Lower leg skin (tissue), 3 donors: ENCODE results near the gene RNLS.

Experiments
- POLR2A ChIP-seq, 2 donors: fragments of 450-650 bp; IDR thresholded peaks; one replicate each; pipeline ENCODE4 v1.6.1; 2016 to 2017; ENCODE audit warnings: antibody characterized with exemption in 2 of 2, mild to moderate bottlenecking in 1 of 2, moderate library complexity in 1 of 2
- TF ChIP-seq, protein P1 (sequence below), 3 donors: fragments of 450-650 bp; IDR thresholded peaks; one replicate each; pipeline ENCODE4 v1.5.1; 2016; ENCODE audit warnings: antibody characterized with exemption in 3 of 3, mild to moderate bottlenecking in 3 of 3, moderate library complexity in 2 of 3

DNA sequence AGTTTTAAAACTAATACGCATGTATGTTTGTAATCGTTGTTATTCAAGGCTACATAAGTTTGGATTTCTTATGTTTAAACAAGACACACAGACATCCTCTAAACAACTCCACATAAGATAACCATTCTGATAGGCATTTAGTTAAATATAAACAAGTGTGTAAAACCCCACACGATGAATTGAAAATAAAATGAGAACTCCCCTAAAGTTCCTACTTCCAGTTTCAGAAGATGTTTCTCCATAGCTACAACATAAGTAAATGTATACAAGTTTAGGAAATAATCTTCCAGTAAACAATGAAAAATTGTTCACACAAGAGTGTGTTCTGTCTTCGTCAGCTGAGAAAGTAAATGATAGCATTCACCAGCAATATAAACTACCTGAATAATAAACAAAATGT, 246.8 kb downstream of the RNLS start:
- TF ChIP-seq, protein P1, sequence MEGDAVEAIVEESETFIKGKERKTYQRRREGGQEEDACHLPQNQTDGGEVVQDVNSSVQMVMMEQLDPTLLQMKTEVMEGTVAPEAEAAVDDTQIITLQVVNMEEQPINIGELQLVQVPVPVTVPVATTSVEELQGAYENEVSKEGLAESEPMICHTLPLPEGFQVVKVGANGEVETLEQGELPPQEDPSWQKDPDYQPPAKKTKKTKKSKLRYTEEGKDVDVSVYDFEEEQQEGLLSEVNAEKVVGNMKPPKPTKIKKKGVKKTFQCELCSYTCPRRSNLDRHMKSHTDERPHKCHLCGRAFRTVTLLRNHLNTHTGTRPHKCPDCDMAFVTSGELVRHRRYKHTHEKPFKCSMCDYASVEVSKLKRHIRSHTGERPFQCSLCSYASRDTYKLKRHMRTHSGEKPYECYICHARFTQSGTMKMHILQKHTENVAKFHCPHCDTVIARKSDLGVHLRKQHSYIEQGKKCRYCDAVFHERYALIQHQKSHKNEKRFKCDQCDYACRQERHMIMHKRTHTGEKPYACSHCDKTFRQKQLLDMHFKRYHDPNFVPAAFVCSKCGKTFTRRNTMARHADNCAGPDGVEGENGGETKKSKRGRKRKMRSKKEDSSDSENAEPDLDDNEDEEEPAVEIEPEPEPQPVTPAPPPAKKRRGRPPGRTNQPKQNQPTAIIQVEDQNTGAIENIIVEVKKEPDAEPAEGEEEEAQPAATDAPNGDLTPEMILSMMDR (IDR thresholded peaks at IDR 0.05): no peak
- no peak for TF ChIP-seq POLR2A (IDR thresholded peaks at IDR 0.05)
